Esophagus squamous epithelium (tissue), 5 donors: ENCODE measurements around the gene CLK4. TPM values are rescaled to one million over a fixed set of nuclear protein-coding genes. Genes with fewer than 3 reads are reported as not detected.

Source experiments
- DNase-seq: peaks from one replicate; lab custom pipeline; 2025; lab: John Stamatoyannopoulos, UW
- H3K27ac ChIP-seq, 4 donors: fragments of 200-600 bp; sonication (generic); one replicate each; pipeline ENCODE4 v1.5.1; 2016 to 2019; ENCODE audit warnings: mild to moderate bottlenecking in 1 of 4
- H3K27me3 ChIP-seq, 4 donors: fragments of 200-600 bp; sonication (generic); 1 replicate in 3 of 4; 2 replicates in 1 of 4; pipeline versions ENCODE4 v1.5.1 to v1.6.0; 2017 to 2021; ENCODE audit warnings: antibody characterized with exemption in 1 of 4
- H3K36me3 ChIP-seq, 3 donors: fragments of 200-600 bp; sonication (generic); one replicate each; pipeline ENCODE4 v1.5.1; 2016 to 2019
- H3K4me1 ChIP-seq, 3 donors: fragments of 200-600 bp; sonication (generic); one replicate each; pipeline ENCODE4 v1.5.1; 2017 to 2019
- H3K4me3 ChIP-seq, 4 donors: fragments of 200-600 bp; sonication (generic); 1 replicate in 3 of 4; 2 replicates in 1 of 4; pipeline ENCODE4 v1.5.1; 2016 to 2019; ENCODE audit warnings: mild to moderate bottlenecking in 2 of 4, moderate library complexity in 1 of 4
- H3K9me3 ChIP-seq, 3 donors: fragments of 200-600 bp; sonication (generic); one replicate each; pipeline ENCODE4 v1.5.1; 2016 to 2019
- CTCF ChIP-seq, 6 experiments: fragments of 450-650 bp in 4 of 6; fragments of 200-600 bp in 2 of 6; sonication (generic) in 2 of 6; IDR thresholded peaks; one replicate each; pipeline ENCODE4 v1.5.1; 2016 to 2019; ENCODE audit warnings: antibody characterized with exemption in 6 of 6, mild to moderate bottlenecking in 4 of 6, moderate library complexity in 4 of 6
- POLR2A ChIP-seq, 4 donors: fragments of 450-650 bp; IDR thresholded peaks; one replicate each; pipeline ENCODE4 v1.6.1; 2017; ENCODE audit warnings: antibody characterized with exemption in 4 of 4, mild to moderate bottlenecking in 4 of 4, moderate library complexity in 3 of 4
- WGBS, 2 donors: methylation state at CpG; one replicate each; pipeline ENCODE4 v1.1.5; 2018; 5-methylcytosine and 5-hydroxymethylcytosine counted together
- intact Hi-C: fragments of 100-400 bp; cut with DNase I; formaldehyde crosslinking; loops from one replicate; pipeline ENCODE4 v1.15.0; 2022
- total RNA-seq, 4 donors: library from RNA; depleted of rRNA; stranded (reverse); fragments of >200 nt; gene quantifications; one replicate each; pipeline ENCODE4 v1.1.0, GENCODE V29; 2016
- donor health status: DM: yes; HTN: yes; CAD: no.

CLK4 gene
- total RNA-seq, 4 donors from 2014 or later, result 5.2 to 38.5 (median 12.6) TPM

- no peak overlapping the region for H3K27ac ChIP-seq
- intact Hi-C loops, result no loop called here
- H3K9me3 ChIP-seq, result no peaks in the 10 kb centered on the region
- no peak for DNase-seq
- WGBS, 2 donors, result 83 to 90% methylated on average over 2 to 3 of the region's 3 CpGs
- no peak overlapping the region for H3K4me3 ChIP-seq
- peaks cover 0 to 29% (median 0%) of the 10 kb centered on the region in 4 donors for H3K27me3 ChIP-seq
- no peaks in the 10 kb centered on the region for H3K4me1 ChIP-seq
- H3K36me3 ChIP-seq, result no peaks in the 10 kb centered on the region
- TF ChIP-seq CTCF (IDR thresholded peaks at IDR 0.05), result no peak
- no peak for TF ChIP-seq POLR2A (IDR thresholded peaks at IDR 0.05)
These were observed 37.3 kb upstream of the CLK4 start for GRCh38 chr5:178664141-178664540.

GRCh38 chr5:178662541-178662860 lies 35.7 kb upstream of the CLK4 start:
- no peaks in the 10 kb centered on the region for H3K36me3 ChIP-seq
- no peaks in the 10 kb centered on the region for H3K9me3 ChIP-seq
- H3K27me3 ChIP-seq, result peaks cover 0 to 28% (median 0%) of the 10 kb centered on the region in 4 donors
- 78 to 90% methylated on average over 6 to 10 of the region's 10 CpGs for WGBS, 2 donors
- no peak overlapping the region for H3K4me3 ChIP-seq
- intact Hi-C loops, result no loop called here
- DNase-seq, result no peak
- H3K4me1 ChIP-seq, result no peaks in the 10 kb centered on the region
- TF ChIP-seq CTCF (IDR thresholded peaks at IDR 0.05) (no peak), POLR2A (IDR thresholded peaks at IDR 0.05) (no peak)
- H3K27ac ChIP-seq, result no peak overlapping the region

- WGBS, 2 donors, result 90% methylated on average over 18 to 21 of the region's 21 CpGs
- intact Hi-C loops, result no loop called here
- DNase-seq, result no peak
- no peak overlapping the region for H3K4me3 ChIP-seq
- H3K27me3 ChIP-seq, result peaks cover 0 to 25% (median 0%) of the 10 kb centered on the region in 4 donors
- H3K4me1 ChIP-seq, result no peaks in the 10 kb centered on the region
- TF ChIP-seq POLR2A (IDR thresholded peaks at IDR 0.05) (no peak), CTCF (IDR thresholded peaks at IDR 0.05) (no peak)
- H3K36me3 ChIP-seq, result no peaks in the 10 kb centered on the region
- no peak overlapping the region for H3K27ac ChIP-seq
- no peaks in the 10 kb centered on the region for H3K9me3 ChIP-seq
These were observed 35.1 kb upstream of the CLK4 start for GRCh38 chr5:178661836-178662540.

- WGBS, 2 donors, result 47 to 60% methylated on average over 7 of the region's 7 CpGs
- no peak overlapping the region for H3K4me3 ChIP-seq
- no peaks in the 10 kb centered on the region for H3K36me3 ChIP-seq
These were observed 24.4 kb upstream of the CLK4 start for GRCh38 chr5:178651046-178651810.

More at GRCh38 chr5:178651046-178651810, 24.4 kb upstream of the CLK4 start:
- TF ChIP-seq CTCF (IDR thresholded peaks at IDR 0.05) (no peak), POLR2A (IDR thresholded peaks at IDR 0.05) (no peak)
- peaks cover 0 to 14% (median 0%) of the 10 kb centered on the region in 4 donors for H3K27me3 ChIP-seq
- intact Hi-C loops, result no loop called here
- no peaks in the 10 kb centered on the region for H3K4me1 ChIP-seq
- no peak overlapping the region for H3K27ac ChIP-seq
- H3K9me3 ChIP-seq, result no peaks in the 10 kb centered on the region
- no peak for DNase-seq
